ENCODE results near the gene ADCY2.

DNA sequence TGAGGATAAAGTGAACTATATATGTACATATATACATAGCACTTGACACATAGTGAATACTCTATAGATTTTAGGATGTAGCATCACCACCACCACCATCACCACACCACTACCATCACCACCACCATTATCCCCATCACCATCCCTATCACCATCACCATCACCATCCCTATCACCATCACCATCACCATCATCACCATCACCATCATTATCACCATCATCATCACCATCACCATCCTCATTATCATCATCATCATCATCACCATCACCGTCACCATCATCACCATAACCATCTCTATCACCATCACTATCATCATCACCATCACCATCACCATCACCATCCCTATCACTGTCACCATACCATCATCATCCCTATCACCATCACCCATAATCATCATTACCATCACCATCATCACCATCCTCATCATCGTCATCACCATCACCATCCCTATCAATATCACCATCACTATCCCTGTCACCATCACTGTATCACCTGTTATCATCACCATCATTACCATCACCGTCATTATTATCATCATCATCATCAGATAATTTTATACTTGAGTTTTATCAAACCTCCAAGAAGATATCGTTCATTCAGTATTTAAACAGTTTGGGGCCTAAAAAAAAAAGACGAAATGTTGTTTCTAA is 345.6 kb downstream of the ADCY2 start:
- TF ChIP-seq, protein P1, sequence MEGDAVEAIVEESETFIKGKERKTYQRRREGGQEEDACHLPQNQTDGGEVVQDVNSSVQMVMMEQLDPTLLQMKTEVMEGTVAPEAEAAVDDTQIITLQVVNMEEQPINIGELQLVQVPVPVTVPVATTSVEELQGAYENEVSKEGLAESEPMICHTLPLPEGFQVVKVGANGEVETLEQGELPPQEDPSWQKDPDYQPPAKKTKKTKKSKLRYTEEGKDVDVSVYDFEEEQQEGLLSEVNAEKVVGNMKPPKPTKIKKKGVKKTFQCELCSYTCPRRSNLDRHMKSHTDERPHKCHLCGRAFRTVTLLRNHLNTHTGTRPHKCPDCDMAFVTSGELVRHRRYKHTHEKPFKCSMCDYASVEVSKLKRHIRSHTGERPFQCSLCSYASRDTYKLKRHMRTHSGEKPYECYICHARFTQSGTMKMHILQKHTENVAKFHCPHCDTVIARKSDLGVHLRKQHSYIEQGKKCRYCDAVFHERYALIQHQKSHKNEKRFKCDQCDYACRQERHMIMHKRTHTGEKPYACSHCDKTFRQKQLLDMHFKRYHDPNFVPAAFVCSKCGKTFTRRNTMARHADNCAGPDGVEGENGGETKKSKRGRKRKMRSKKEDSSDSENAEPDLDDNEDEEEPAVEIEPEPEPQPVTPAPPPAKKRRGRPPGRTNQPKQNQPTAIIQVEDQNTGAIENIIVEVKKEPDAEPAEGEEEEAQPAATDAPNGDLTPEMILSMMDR (IDR thresholded peaks at IDR 0.05) = no peak
- TF ChIP-seq POLR2AphosphoS5 (IDR thresholded peaks at IDR 0.05) = no peak

All from prostate gland (tissue), 2 donors.